Measurements from ENCODE around the gene TMEM273. TPM values are rescaled to one million over a fixed set of nuclear protein-coding genes. Genes with fewer than 3 reads are reported as not detected.

Gene TMEM273
- polyA plus RNA-seq (ENCODE audit: insufficient read depth in 1 of 5, insufficient read length in 5 of 5, low replicate concordance in 1 of 5), result 10 to 100 TPM in 1 of 5 donors, 1 to 10 TPM in 4; 5.8 to 10.4 (median 7.3) TPM
- long read RNA-seq, donor 1, partial matches to known transcripts, result 0 of 3 reads
- long read RNA-seq, donor 1, other reads (novel, unspliced or antisense), result 0 of 3 reads
- long read RNA-seq, donor 2, result 0 reads
- long read RNA-seq, donor 3, partial matches to known transcripts, result 0 of 1 reads
- long read RNA-seq, donor 3, other reads (novel, unspliced or antisense), result 0 of 1 reads
- long read RNA-seq, donor 4, result 0 reads
- long read RNA-seq, donor 5, partial matches to known transcripts, result 0 of 1 reads
- long read RNA-seq, donor 5, other reads (novel, unspliced or antisense), result 0 of 1 reads
- long read RNA-seq, donor 6, partial matches to known transcripts, result 0 of 1 reads
- long read RNA-seq, donor 6, other reads (novel, unspliced or antisense), result 0 of 1 reads
- long read RNA-seq, donor 7, partial matches to known transcripts, result 0 of 1 reads
- long read RNA-seq, donor 7, other reads (novel, unspliced or antisense), result 0 of 1 reads
- long read RNA-seq, donor 8, partial matches to known transcripts, result 0 of 1 reads
- long read RNA-seq, donor 8, other reads (novel, unspliced or antisense), result 0 of 1 reads

- peak in 1 of 2 donors; percentile 29 for DNase-seq
Measured at GRCh38 chr10:49187950-49188761, at the start of gene TMEM273. Gene TMEM273 (minus strand): TSS chr10:49188391. CDS start chr10:49188336, 55 bp downstream.

GRCh38 chr10:49237985-49238384, 49.8 kb upstream of the TMEM273 start:
- no peak for DNase-seq

- no peak for DNase-seq
Measured at GRCh38 chr10:49235392-49235791, 47.2 kb upstream of the TMEM273 start.

GRCh38 chr10:49231086-49231820, 43.1 kb upstream of the TMEM273 start:
- DNase-seq, result no peak

- no peak for DNase-seq
Measured at GRCh38 chr10:49230004-49230403, 41.8 kb upstream of the TMEM273 start.

- no peak for DNase-seq
Measured at GRCh38 chr10:49228677-49229076, 40.5 kb upstream of the TMEM273 start.

GRCh38 chr10:49227406-49227805, 39.2 kb upstream of the TMEM273 start:
- DNase-seq, result no peak

GRCh38 chr10:49226594-49226993, 38.4 kb upstream of the TMEM273 start:
- DNase-seq, result no peak

- DNase-seq, result no peak
Measured at GRCh38 chr10:49225218-49225876, 37.2 kb upstream of the TMEM273 start.

GRCh38 chr10:49223205-49223604, 35.0 kb upstream of the TMEM273 start:
- no peak for DNase-seq

GRCh38 chr10:49222170-49222569, 34.0 kb upstream of the TMEM273 start:
- DNase-seq, result no peak

GRCh38 chr10:49220679-49221078, 32.5 kb upstream of the TMEM273 start:
- no peak for DNase-seq

GRCh38 chr10:49220031-49220430, 31.8 kb upstream of the TMEM273 start:
- no peak for DNase-seq

GRCh38 chr10:49219248-49219647, 31.1 kb upstream of the TMEM273 start:
- DNase-seq, result no peak

GRCh38 chr10:49218480-49218879, 30.3 kb upstream of the TMEM273 start:
- no peak for DNase-seq

GRCh38 chr10:49217645-49218044, 29.5 kb upstream of the TMEM273 start:
- DNase-seq, result no peak

GRCh38 chr10:49213211-49213610, 25.0 kb upstream of the TMEM273 start:
- no peak for DNase-seq

- DNase-seq, result no peak
Measured at GRCh38 chr10:49212783-49213182, 24.6 kb upstream of the TMEM273 start.

GRCh38 chr10:49212076-49212475, 23.9 kb upstream of the TMEM273 start:
- DNase-seq, result no peak

GRCh38 chr10:49208996-49209395, 20.8 kb upstream of the TMEM273 start:
- no peak for DNase-seq

- no peak for DNase-seq
Measured at GRCh38 chr10:49207936-49208487, 19.8 kb upstream of the TMEM273 start.

All from right lung (tissue), 10 donors.